ENCODE data around the gene EIF2S1.
"Not testable (repeated sequence)": the region's sequence is repeated elsewhere in the genome, so short reads cannot be mapped to it uniquely, and the experiment has no call there.

The EIF2S1 gene

GRCh38 chr14:67396381-67396970 is 36.3 kb downstream of the EIF2S1 start:
- Histone ChIP-seq H3K36me3 (ENCODE audit: insufficient read depth) (no peaks in the 10 kb centered on the region), H3K4me1 (ENCODE audit: low read depth, poor library complexity, severe bottlenecking) (no peaks in the 10 kb centered on the region), H3K4me2 (no peak overlapping the region), H3K79me2 (ENCODE audit: insufficient read depth, low read depth) (no peaks in the 10 kb centered on the region), H4K20me1 (ENCODE audit: insufficient read depth) (no peaks in the 10 kb centered on the region), H3K4me3 (IDR thresholded peaks at IDR 0.05; ENCODE audit: insufficient read depth, low read depth, low read length) (no peak overlapping the region), H3K27me3 (ENCODE audit: insufficient read depth, low read depth) (no peaks in the 10 kb centered on the region), H2AFZ (ENCODE audit: low read depth) (no peak overlapping the region), H3K27ac (no peak overlapping the region), H3K9ac (no peak overlapping the region)
- no peak for TF ChIP-seq CTCF (conservative IDR thresholded peaks at IDR 0.05; ENCODE audit: low read depth, low read length)

GRCh38 chr14:67397536-67397935 is 37.4 kb downstream of the EIF2S1 start:
- H3K4me2 ChIP-seq: no peak overlapping the region
- H4K20me1 ChIP-seq (ENCODE audit: insufficient read depth): no peaks in the 10 kb centered on the region
- TF ChIP-seq CTCF (conservative IDR thresholded peaks at IDR 0.05; ENCODE audit: low read depth, low read length): no peak
- no peak overlapping the region for H3K9ac ChIP-seq
- H2AFZ ChIP-seq (ENCODE audit: low read depth): no peak overlapping the region
- H3K4me1 ChIP-seq (ENCODE audit: low read depth, poor library complexity, severe bottlenecking): no peaks in the 10 kb centered on the region
- no peak overlapping the region for H3K27ac ChIP-seq
- H3K27me3 ChIP-seq (ENCODE audit: insufficient read depth, low read depth): no peaks in the 10 kb centered on the region
- H3K79me2 ChIP-seq (ENCODE audit: insufficient read depth, low read depth): no peaks in the 10 kb centered on the region
- no peaks in the 10 kb centered on the region for H3K36me3 ChIP-seq (ENCODE audit: insufficient read depth)
- H3K4me3 ChIP-seq (IDR thresholded peaks at IDR 0.05; ENCODE audit: insufficient read depth, low read depth, low read length): no peak overlapping the region

- Histone ChIP-seq H3K79me2 (ENCODE audit: insufficient read depth, low read depth) (no peaks in the 10 kb centered on the region), H3K27me3 (ENCODE audit: insufficient read depth, low read depth) (no peaks in the 10 kb centered on the region), H3K4me1 (ENCODE audit: low read depth, poor library complexity, severe bottlenecking) (no peaks in the 10 kb centered on the region), H3K27ac (no peak overlapping the region), H2AFZ (ENCODE audit: low read depth) (no peak overlapping the region), H4K20me1 (ENCODE audit: insufficient read depth) (no peaks in the 10 kb centered on the region), H3K4me3 (IDR thresholded peaks at IDR 0.05; ENCODE audit: insufficient read depth, low read depth, low read length) (no peak overlapping the region), H3K9ac (no peak overlapping the region), H3K4me2 (no peak overlapping the region), H3K36me3 (ENCODE audit: insufficient read depth) (no peaks in the 10 kb centered on the region)
- no peak for TF ChIP-seq CTCF (conservative IDR thresholded peaks at IDR 0.05; ENCODE audit: low read depth, low read length)
These were observed 40.3 kb downstream of the EIF2S1 start for GRCh38 chr14:67400434-67400833.

- no peak overlapping the region for H3K4me2 ChIP-seq
- TF ChIP-seq CTCF (conservative IDR thresholded peaks at IDR 0.05; ENCODE audit: low read depth, low read length): no peak
- H3K79me2 ChIP-seq (ENCODE audit: insufficient read depth, low read depth): no peaks in the 10 kb centered on the region
- H3K4me3 ChIP-seq (IDR thresholded peaks at IDR 0.05; ENCODE audit: insufficient read depth, low read depth, low read length): no peak overlapping the region
- no peaks in the 10 kb centered on the region for H3K4me1 ChIP-seq (ENCODE audit: low read depth, poor library complexity, severe bottlenecking)
- no peaks in the 10 kb centered on the region for H3K36me3 ChIP-seq (ENCODE audit: insufficient read depth)
- no peaks in the 10 kb centered on the region for H4K20me1 ChIP-seq (ENCODE audit: insufficient read depth)
- H3K27ac ChIP-seq: no peak overlapping the region
- H3K9ac ChIP-seq: no peak overlapping the region
- no peak overlapping the region for H2AFZ ChIP-seq (ENCODE audit: low read depth)
- H3K27me3 ChIP-seq (ENCODE audit: insufficient read depth, low read depth): no peaks in the 10 kb centered on the region
These were observed 45.6 kb downstream of the EIF2S1 start for GRCh38 chr14:67405771-67406170.

DNA sequence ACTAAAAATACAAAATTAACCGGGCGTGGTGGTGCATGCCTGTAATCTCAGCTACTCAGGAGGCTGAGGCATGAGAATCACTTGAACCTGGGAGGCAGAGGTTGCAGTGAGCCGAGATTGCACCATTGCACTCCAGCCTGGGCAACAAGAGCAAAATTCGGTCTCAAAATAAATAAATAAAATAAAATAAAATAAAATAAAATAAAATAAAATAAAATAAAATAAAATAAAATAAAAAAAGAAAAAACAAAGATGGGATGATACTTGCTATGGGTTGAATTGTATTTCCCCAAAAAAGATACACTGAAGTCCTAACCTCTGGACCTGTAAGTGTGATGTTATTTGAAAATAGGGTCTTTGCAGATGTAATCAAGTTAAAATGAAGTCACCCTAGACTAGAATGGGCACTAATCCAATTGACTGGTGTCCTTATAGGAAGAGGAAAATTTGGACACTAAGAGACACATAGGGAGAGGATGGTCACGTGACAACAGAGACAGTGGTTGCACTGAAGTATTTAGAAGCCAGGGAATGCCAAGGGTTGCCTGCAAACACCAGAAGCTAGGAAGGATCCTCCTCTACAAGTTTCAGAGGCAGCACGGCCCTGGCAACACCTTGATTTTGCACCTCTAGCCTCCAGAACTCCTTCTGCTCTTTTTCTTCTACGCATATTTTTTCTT is 48.1 kb downstream of the EIF2S1 start:
- H3K79me2 ChIP-seq (ENCODE audit: insufficient read depth, low read depth); H3K27ac ChIP-seq; H3K27me3 ChIP-seq (ENCODE audit: insufficient read depth, low read depth); H3K4me1 ChIP-seq (ENCODE audit: low read depth, poor library complexity, severe bottlenecking); H3K9ac ChIP-seq; H4K20me1 ChIP-seq (ENCODE audit: insufficient read depth); H3K36me3 ChIP-seq (ENCODE audit: insufficient read depth); H3K4me2 ChIP-seq; H2AFZ ChIP-seq (ENCODE audit: low read depth); H3K4me3 ChIP-seq (IDR thresholded peaks at IDR 0.05; ENCODE audit: insufficient read depth, low read depth, low read length): not testable (repeated sequence)

Measured in KMS-11 (cell line).